ENCODE results near the gene MGRN1. TPM values are rescaled to one million over a fixed set of nuclear protein-coding genes. Genes with fewer than 3 reads are reported as not detected.

Gene MGRN1
- polyA plus RNA-seq, 1 donor from 2014 or later, result 35.9 TPM

DNA sequence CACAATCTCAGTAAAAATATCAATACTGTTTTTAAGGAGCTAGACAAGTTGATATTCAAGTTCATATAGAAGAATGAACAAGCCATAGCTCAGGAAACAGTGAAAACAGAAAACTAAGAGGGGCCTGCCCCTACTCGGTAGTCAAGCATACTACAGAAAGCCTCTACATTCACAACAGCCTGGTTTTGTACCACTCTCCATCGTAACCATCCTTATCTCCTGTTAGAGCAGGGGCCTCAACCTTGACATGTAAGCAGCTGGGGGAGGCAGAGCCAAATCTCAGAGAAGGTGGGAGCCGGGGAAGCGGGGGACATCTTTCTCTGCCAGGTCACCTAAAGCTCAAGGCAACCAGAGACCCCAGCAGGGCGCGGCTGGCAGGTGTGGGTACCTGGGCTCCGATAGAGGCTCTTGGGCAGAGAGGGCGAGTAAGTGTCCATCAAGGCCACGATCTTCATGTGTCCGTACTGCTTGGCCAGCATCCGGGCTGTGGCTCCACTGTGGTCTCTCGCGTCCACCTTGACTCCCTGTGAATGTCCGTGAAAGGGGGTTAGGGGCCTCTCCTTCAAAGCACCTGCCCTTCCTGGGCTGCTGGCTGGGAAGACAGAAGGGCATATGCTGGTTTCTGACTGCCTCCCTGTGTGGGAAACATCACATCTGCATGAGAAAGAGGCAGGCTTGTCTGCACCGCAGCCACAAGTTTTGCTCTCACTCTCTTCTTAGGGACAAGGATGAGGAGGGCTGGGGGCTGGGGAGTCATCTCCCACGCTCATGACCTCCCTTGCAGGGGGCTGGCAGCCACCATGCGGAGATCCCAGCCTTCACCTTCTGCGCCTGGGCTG is 89.3 kb downstream of the MGRN1 start:
- H3K9me2 ChIP-seq (ENCODE audit: insufficient read depth, low read length), result no peaks in the 10 kb centered on the region
- H3K79me2 ChIP-seq (replicated peaks; ENCODE audit: insufficient read depth, low read length), result no peaks in the 10 kb centered on the region
- H3K27me3 ChIP-seq (ENCODE audit: insufficient read depth, low read depth, low read length), result no peaks in the 10 kb centered on the region
- no peaks in the 10 kb centered on the region for H3F3A ChIP-seq (ENCODE audit: insufficient read depth, low read length, poor library complexity, severe bottlenecking)
- H3K36me3 ChIP-seq (ENCODE audit: insufficient read depth, low read length), result no peaks in the 10 kb centered on the region
- H4K20me1 ChIP-seq (ENCODE audit: insufficient read depth), result no peaks in the 10 kb centered on the region
- H3K9ac ChIP-seq (ENCODE audit: low read length), result no peak overlapping the region
- no peak overlapping the region for H3K27ac ChIP-seq (ENCODE audit: low read length)
- H2AFZ ChIP-seq (ENCODE audit: low read depth, low read length), result no peak overlapping the region
- no peaks in the 10 kb centered on the region for H3K9me3 ChIP-seq (ENCODE audit: low read length)
- TF ChIP-seq, protein P1, sequence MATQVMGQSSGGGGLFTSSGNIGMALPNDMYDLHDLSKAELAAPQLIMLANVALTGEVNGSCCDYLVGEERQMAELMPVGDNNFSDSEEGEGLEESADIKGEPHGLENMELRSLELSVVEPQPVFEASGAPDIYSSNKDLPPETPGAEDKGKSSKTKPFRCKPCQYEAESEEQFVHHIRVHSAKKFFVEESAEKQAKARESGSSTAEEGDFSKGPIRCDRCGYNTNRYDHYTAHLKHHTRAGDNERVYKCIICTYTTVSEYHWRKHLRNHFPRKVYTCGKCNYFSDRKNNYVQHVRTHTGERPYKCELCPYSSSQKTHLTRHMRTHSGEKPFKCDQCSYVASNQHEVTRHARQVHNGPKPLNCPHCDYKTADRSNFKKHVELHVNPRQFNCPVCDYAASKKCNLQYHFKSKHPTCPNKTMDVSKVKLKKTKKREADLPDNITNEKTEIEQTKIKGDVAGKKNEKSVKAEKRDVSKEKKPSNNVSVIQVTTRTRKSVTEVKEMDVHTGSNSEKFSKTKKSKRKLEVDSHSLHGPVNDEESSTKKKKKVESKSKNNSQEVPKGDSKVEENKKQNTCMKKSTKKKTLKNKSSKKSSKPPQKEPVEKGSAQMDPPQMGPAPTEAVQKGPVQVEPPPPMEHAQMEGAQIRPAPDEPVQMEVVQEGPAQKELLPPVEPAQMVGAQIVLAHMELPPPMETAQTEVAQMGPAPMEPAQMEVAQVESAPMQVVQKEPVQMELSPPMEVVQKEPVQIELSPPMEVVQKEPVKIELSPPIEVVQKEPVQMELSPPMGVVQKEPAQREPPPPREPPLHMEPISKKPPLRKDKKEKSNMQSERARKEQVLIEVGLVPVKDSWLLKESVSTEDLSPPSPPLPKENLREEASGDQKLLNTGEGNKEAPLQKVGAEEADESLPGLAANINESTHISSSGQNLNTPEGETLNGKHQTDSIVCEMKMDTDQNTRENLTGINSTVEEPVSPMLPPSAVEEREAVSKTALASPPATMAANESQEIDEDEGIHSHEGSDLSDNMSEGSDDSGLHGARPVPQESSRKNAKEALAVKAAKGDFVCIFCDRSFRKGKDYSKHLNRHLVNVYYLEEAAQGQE (IDR thresholded peaks at IDR 0.05; ENCODE audit: borderline replicate concordance), result no peak
- no peak for TF ChIP-seq EZH2 (IDR thresholded peaks at IDR 0.05; ENCODE audit: borderline replicate concordance, insufficient read depth, low read length, poor library complexity, severe bottlenecking)
- no peak overlapping the region for H3K4me2 ChIP-seq (ENCODE audit: low read length)
- no peak overlapping the region for H3K4me3 ChIP-seq (ENCODE audit: low read length)

DNA sequence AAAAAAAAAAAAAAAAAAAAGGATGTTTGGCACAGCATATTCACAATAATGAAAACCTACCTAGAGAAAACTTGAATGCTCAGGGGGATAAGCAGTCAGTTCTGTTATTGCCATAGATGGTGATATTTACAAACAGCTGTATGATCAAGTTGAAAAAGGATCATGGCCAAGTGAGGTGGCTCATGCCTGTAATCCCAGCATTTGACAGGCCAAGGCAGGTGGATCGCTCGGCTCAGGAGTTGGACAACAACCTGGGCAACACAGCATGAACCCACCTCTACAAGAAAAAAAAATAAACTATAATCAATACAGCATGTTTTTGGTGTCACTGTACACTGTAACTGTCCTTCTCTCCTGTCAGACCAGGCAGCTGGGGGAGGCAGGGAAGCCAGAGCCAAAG is 90.4 kb downstream of the MGRN1 start:
- H3F3A ChIP-seq (ENCODE audit: insufficient read depth, low read length, poor library complexity, severe bottlenecking), result no peaks in the 10 kb centered on the region
- H3K36me3 ChIP-seq (ENCODE audit: insufficient read depth, low read length), result no peaks in the 10 kb centered on the region
- no peak overlapping the region for H3K4me2 ChIP-seq (ENCODE audit: low read length)
- H2AFZ ChIP-seq (ENCODE audit: low read depth, low read length), result no peak overlapping the region
- H4K20me1 ChIP-seq (ENCODE audit: insufficient read depth), result no peaks in the 10 kb centered on the region
- TF ChIP-seq SMC3 (conservative IDR thresholded peaks at IDR 0.05; ENCODE audit: poor library complexity) (no peak), TAF1 (IDR thresholded peaks at IDR 0.05; ENCODE audit: low read depth) (no peak), EZH2 (IDR thresholded peaks at IDR 0.05; ENCODE audit: borderline replicate concordance, insufficient read depth, low read length, poor library complexity, severe bottlenecking) (no peak), POLR2AphosphoS5 (IDR thresholded peaks at IDR 0.05) (no peak)
- no peaks in the 10 kb centered on the region for H3K79me2 ChIP-seq (replicated peaks; ENCODE audit: insufficient read depth, low read length)
- H3K27ac ChIP-seq (ENCODE audit: low read length), result no peak overlapping the region
- no peaks in the 10 kb centered on the region for H3K9me3 ChIP-seq (ENCODE audit: low read length)
- no peak overlapping the region for H3K4me3 ChIP-seq (ENCODE audit: low read length)
- no peak overlapping the region for H3K9ac ChIP-seq (ENCODE audit: low read length)
- H3K27me3 ChIP-seq (ENCODE audit: insufficient read depth, low read depth, low read length), result no peaks in the 10 kb centered on the region
- H3K9me2 ChIP-seq (ENCODE audit: insufficient read depth, low read length), result no peaks in the 10 kb centered on the region

DNA sequence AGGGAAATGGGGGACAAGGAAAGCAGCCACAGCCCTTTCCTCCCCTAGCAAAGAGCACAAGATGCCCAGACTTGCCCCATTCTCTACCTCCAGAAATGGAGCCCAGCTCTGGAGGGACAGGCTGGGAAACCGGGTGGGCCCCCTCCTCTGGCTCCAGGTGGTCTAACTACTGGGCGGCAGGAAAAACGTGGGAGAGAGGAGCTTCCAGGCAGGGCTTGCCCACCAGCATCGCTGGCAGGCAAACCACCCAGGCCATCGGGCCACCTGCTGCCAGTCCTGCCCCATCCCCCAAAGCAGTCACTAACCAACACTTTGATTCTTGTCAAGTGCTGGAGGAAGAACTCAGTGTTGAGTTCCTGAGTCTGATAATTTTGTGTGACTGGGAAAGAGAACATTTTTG is 93.8 kb downstream of the MGRN1 start:
- Histone ChIP-seq H3F3A (ENCODE audit: insufficient read depth, low read length, poor library complexity, severe bottlenecking) (no peaks in the 10 kb centered on the region), H3K27ac (ENCODE audit: low read length) (no peak overlapping the region), H3K9me3 (ENCODE audit: low read length) (no peaks in the 10 kb centered on the region), H3K36me3 (ENCODE audit: insufficient read depth, low read length) (no peaks in the 10 kb centered on the region), H3K27me3 (ENCODE audit: insufficient read depth, low read depth, low read length) (no peaks in the 10 kb centered on the region), H3K9me2 (ENCODE audit: insufficient read depth, low read length) (no peaks in the 10 kb centered on the region), H3K4me2 (ENCODE audit: low read length) (no peak overlapping the region), H3K9ac (ENCODE audit: low read length) (no peak overlapping the region), H3K79me2 (replicated peaks; ENCODE audit: insufficient read depth, low read length) (no peaks in the 10 kb centered on the region), H2AFZ (ENCODE audit: low read depth, low read length) (no peak overlapping the region), H3K4me3 (ENCODE audit: low read length) (no peak overlapping the region), H4K20me1 (ENCODE audit: insufficient read depth) (no peaks in the 10 kb centered on the region)
- no peak for TF ChIP-seq MXI1 (conservative IDR thresholded peaks at IDR 0.05; ENCODE audit: poor library complexity, severe bottlenecking)
- TF ChIP-seq EP300 (conservative IDR thresholded peaks at IDR 0.05; ENCODE audit: poor library complexity, severe bottlenecking), result no peak
- TF ChIP-seq, protein P1 (IDR thresholded peaks at IDR 0.05; ENCODE audit: borderline replicate concordance), result no peak
- no peak for TF ChIP-seq EZH2 (IDR thresholded peaks at IDR 0.05; ENCODE audit: borderline replicate concordance, insufficient read depth, low read length, poor library complexity, severe bottlenecking)
- no peak for TF ChIP-seq SMC3 (conservative IDR thresholded peaks at IDR 0.05; ENCODE audit: poor library complexity)
- TF ChIP-seq POLR2AphosphoS5 (IDR thresholded peaks at IDR 0.05), result no peak
- TF ChIP-seq TAF1 (IDR thresholded peaks at IDR 0.05; ENCODE audit: low read depth), result no peak
- no peak for TF ChIP-seq RAD21 (conservative IDR thresholded peaks at IDR 0.05)
- TF ChIP-seq, protein P2, sequence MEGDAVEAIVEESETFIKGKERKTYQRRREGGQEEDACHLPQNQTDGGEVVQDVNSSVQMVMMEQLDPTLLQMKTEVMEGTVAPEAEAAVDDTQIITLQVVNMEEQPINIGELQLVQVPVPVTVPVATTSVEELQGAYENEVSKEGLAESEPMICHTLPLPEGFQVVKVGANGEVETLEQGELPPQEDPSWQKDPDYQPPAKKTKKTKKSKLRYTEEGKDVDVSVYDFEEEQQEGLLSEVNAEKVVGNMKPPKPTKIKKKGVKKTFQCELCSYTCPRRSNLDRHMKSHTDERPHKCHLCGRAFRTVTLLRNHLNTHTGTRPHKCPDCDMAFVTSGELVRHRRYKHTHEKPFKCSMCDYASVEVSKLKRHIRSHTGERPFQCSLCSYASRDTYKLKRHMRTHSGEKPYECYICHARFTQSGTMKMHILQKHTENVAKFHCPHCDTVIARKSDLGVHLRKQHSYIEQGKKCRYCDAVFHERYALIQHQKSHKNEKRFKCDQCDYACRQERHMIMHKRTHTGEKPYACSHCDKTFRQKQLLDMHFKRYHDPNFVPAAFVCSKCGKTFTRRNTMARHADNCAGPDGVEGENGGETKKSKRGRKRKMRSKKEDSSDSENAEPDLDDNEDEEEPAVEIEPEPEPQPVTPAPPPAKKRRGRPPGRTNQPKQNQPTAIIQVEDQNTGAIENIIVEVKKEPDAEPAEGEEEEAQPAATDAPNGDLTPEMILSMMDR (IDR thresholded peaks at IDR 0.05; ENCODE audit: poor library complexity, severe bottlenecking), result no peak

All from neural cell (in vitro differentiated cells).